Measurements from ENCODE around the gene ANKUB1.

DNA sequence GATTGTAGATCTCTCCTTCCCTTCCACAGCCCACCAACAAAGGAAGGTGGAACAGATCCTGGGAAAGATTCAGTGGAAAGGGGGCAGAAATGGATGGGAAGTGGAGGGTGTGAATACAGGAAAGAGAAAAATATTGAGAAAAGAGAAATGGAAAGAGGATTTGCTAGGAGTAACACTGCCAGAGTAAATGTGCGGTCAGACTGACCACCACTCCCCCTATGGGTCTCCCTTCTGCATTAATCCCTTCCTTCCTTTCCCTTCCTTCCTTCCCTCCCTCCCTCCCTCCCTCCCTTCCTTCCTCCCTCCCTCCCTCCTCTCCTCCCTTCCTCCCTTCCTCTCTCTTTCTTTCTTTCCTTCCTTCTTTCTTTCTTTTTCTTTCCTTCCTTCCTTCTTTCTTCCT lies 28.1 kb downstream of the ANKUB1 start:
- TF ChIP-seq, protein P1, sequence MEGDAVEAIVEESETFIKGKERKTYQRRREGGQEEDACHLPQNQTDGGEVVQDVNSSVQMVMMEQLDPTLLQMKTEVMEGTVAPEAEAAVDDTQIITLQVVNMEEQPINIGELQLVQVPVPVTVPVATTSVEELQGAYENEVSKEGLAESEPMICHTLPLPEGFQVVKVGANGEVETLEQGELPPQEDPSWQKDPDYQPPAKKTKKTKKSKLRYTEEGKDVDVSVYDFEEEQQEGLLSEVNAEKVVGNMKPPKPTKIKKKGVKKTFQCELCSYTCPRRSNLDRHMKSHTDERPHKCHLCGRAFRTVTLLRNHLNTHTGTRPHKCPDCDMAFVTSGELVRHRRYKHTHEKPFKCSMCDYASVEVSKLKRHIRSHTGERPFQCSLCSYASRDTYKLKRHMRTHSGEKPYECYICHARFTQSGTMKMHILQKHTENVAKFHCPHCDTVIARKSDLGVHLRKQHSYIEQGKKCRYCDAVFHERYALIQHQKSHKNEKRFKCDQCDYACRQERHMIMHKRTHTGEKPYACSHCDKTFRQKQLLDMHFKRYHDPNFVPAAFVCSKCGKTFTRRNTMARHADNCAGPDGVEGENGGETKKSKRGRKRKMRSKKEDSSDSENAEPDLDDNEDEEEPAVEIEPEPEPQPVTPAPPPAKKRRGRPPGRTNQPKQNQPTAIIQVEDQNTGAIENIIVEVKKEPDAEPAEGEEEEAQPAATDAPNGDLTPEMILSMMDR (IDR thresholded peaks at IDR 0.05), result no peak
- no peak for TF ChIP-seq POLR2A (IDR thresholded peaks at IDR 0.05)

Data from thyroid gland (tissue), 4 donors.